HepG2 (cell line): Measurements from ENCODE around the gene NFATC4. TPM values are rescaled to one million over a fixed set of nuclear protein-coding genes. Genes with fewer than 3 reads are reported as not detected.

Experiments
- ATRX ChIP-seq: sonication (generic); formaldehyde crosslinking; IDR thresholded peaks from 2 replicates; pipeline ENCODE4 v1.4.0; 2020; ENCODE audit warnings: missing genetic modification reagents, borderline replicate concordance
- CSRNP2 ChIP-seq: sonication (generic); formaldehyde crosslinking; conservative IDR thresholded peaks from 2 replicates; pipeline ENCODE4 v1.8.0; 2022; ENCODE audit warnings: low read depth, missing genetic modification reagents
- ELF1 ChIP-seq: sonication (generic); formaldehyde crosslinking; IDR thresholded peaks from 2 replicates; pipeline ENCODE4 v1.4.0; 2020; ENCODE audit warnings: missing genetic modification reagents
- FOSL1 ChIP-seq: sonication (generic); formaldehyde crosslinking; IDR thresholded peaks from 2 replicates; pipeline ENCODE4 v1.9.0; 2021; ENCODE audit warnings: missing genetic modification reagents, borderline replicate concordance
- FOSL2 ChIP-seq: sonication (generic); formaldehyde crosslinking; IDR thresholded peaks from 2 replicates; pipeline ENCODE4 v1.4.0; 2020; ENCODE audit warnings: missing genetic modification reagents
- HNF4A ChIP-seq: sonication (generic); formaldehyde crosslinking; IDR thresholded peaks from 2 replicates; pipeline ENCODE4 v1.4.0; 2020; ENCODE audit warnings: missing genetic modification reagents
- NCOA1 ChIP-seq: sonication (generic); formaldehyde crosslinking; IDR thresholded peaks from 2 replicates; pipeline ENCODE4 v1.9.0; 2021; ENCODE audit warnings: missing genetic modification reagents
- RAD21 ChIP-seq: fragments of 450-650 bp; formaldehyde crosslinking; IDR thresholded peaks from 2 replicates; pipeline ENCODE4 v1.5.0; 2020; ENCODE audit warnings: mild to moderate bottlenecking
- RBAK ChIP-seq: sonication (generic); formaldehyde crosslinking; IDR thresholded peaks from 2 replicates; pipeline ENCODE4 v1.5.1; 2020; ENCODE audit warnings: mild to moderate bottlenecking, missing genetic modification reagents
- STAT6 ChIP-seq: sonication (generic); formaldehyde crosslinking; IDR thresholded peaks from 2 replicates; pipeline ENCODE4 v1.4.0; 2020; ENCODE audit warnings: missing genetic modification reagents, mild to moderate bottlenecking, borderline replicate concordance
- ZNF296 ChIP-seq: sonication (generic); formaldehyde crosslinking; conservative IDR thresholded peaks from 2 replicates; pipeline ENCODE4 v1.5.0; 2020; ENCODE audit warnings: mild to moderate bottlenecking, missing genetic modification reagents
- ZNF558 ChIP-seq: sonication (generic); formaldehyde crosslinking; IDR thresholded peaks from 2 replicates; pipeline ENCODE4 v1.9.0; 2022; ENCODE audit warnings: mild to moderate bottlenecking, missing genetic modification reagents, borderline replicate concordance
- ZNF567 ChIP-seq: sonication (generic); formaldehyde crosslinking; IDR thresholded peaks from 2 replicates; pipeline ENCODE4 v1.8.1; 2023; ENCODE audit warnings: mild to moderate bottlenecking, missing genetic modification reagents, borderline replicate concordance
- ZNF598 ChIP-seq: sonication (generic); formaldehyde crosslinking; IDR thresholded peaks from 2 replicates; pipeline ENCODE4 v1.5.1; 2020; ENCODE audit warnings: mild to moderate bottlenecking, missing genetic modification reagents, borderline replicate concordance
- ZNF777 ChIP-seq: sonication (generic); formaldehyde crosslinking; IDR thresholded peaks from 2 replicates; pipeline ENCODE4 v1.4.0; 2020; ENCODE audit warnings: missing genetic modification reagents
- polyA plus RNA-seq, 8 experiments: library from polyadenylated mRNA; depleted of rRNA in 3 of 8; stranded (reverse) in 7 of 8; unstranded in 1 of 8; fragments of >200 nt; fragmentation: Illumina TruSeq in 4 of 8; extraction: Trizol in 4 of 8; gene quantifications; 2 replicates each; pipeline versions ENCODE4 v1.2.1 to v1.2.3, GENCODE V29; 2011 to 2016; ENCODE audit warnings: low read depth in 4 of 8, missing spikeins in 1 of 8, mixed read lengths in 1 of 8; ENCODE audit not compliant: insufficient read depth in 1 of 8
- total RNA-seq, 5 experiments: library from RNA; depleted of rRNA; stranded (reverse); fragments of >200 nt; fragmentation: Illumina TruSeq; extraction: Trizol; gene quantifications; 2 replicates each; pipeline ENCODE4 v1.2.3, GENCODE V29; 2016; ENCODE audit warnings: low read depth in 1 of 5
- TF ChIP-seq, protein P1 (sequence below): sonication (generic); formaldehyde crosslinking; IDR thresholded peaks from 2 replicates; pipeline ENCODE4 v1.4.0; 2020; ENCODE audit warnings: missing genetic modification reagents
- TF ChIP-seq, protein P2 (sequence below): sonication (generic); formaldehyde crosslinking; IDR thresholded peaks from 2 replicates; pipeline ENCODE4 v1.5.0; 2020; ENCODE audit warnings: mild to moderate bottlenecking, missing genetic modification reagents

NFATC4 gene
- total and polyA plus RNA-seq, 2 of the 13 experiments (the other 11 are each of a cell fraction or from before 2014, with no cell fraction given): 0.04 to 0.15 TPM

- TF ChIP-seq CSRNP2 (no peak), RAD21 (peak; percentile 83), ZNF296 (CRISPR knock-in tag) (no peak), HNF4A (CRISPR knock-in tag) (peak; percentile 38; the same call in 1 of the 2 replicates), RBAK (CRISPR knock-in tag) (no peak), ZNF777 (CRISPR knock-in tag) (0 out of 2 replicates have a peak, but pooled peaks have one; percentile 28), ELF1 (no peak), ZNF558 (0 out of 2 replicates have a peak, but pooled peaks have one; percentile 34), ATRX (CRISPR knock-in tag) (no peak), ZNF567 (CRISPR knock-in tag) (no peak), STAT6 (CRISPR knock-in tag) (no peak), FOSL1 (no peak), NCOA1 (CRISPR knock-in tag) (no peak), ZNF598 (CRISPR knock-in tag) (peak; percentile 75; the same call in 1 of the 2 replicates), FOSL2 (CRISPR knock-in tag) (peak; percentile 7; the same call in 1 of the 2 replicates)
- TF ChIP-seq, protein P1, sequence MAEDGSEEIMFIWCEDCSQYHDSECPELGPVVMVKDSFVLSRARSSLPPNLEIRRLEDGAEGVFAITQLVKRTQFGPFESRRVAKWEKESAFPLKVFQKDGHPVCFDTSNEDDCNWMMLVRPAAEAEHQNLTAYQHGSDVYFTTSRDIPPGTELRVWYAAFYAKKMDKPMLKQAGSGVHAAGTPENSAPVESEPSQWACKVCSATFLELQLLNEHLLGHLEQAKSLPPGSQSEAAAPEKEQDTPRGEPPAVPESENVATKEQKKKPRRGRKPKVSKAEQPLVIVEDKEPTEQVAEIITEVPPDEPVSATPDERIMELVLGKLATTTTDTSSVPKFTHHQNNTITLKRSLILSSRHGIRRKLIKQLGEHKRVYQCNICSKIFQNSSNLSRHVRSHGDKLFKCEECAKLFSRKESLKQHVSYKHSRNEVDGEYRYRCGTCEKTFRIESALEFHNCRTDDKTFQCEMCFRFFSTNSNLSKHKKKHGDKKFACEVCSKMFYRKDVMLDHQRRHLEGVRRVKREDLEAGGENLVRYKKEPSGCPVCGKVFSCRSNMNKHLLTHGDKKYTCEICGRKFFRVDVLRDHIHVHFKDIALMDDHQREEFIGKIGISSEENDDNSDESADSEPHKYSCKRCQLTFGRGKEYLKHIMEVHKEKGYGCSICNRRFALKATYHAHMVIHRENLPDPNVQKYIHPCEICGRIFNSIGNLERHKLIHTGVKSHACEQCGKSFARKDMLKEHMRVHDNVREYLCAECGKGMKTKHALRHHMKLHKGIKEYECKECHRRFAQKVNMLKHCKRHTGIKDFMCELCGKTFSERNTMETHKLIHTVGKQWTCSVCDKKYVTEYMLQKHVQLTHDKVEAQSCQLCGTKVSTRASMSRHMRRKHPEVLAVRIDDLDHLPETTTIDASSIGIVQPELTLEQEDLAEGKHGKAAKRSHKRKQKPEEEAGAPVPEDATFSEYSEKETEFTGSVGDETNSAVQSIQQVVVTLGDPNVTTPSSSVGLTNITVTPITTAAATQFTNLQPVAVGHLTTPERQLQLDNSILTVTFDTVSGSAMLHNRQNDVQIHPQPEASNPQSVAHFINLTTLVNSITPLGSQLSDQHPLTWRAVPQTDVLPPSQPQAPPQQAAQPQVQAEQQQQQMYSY (CRISPR knock-in tag): 0 out of 2 replicates have a peak, but pooled peaks have one; percentile 61
- TF ChIP-seq, protein P2, sequence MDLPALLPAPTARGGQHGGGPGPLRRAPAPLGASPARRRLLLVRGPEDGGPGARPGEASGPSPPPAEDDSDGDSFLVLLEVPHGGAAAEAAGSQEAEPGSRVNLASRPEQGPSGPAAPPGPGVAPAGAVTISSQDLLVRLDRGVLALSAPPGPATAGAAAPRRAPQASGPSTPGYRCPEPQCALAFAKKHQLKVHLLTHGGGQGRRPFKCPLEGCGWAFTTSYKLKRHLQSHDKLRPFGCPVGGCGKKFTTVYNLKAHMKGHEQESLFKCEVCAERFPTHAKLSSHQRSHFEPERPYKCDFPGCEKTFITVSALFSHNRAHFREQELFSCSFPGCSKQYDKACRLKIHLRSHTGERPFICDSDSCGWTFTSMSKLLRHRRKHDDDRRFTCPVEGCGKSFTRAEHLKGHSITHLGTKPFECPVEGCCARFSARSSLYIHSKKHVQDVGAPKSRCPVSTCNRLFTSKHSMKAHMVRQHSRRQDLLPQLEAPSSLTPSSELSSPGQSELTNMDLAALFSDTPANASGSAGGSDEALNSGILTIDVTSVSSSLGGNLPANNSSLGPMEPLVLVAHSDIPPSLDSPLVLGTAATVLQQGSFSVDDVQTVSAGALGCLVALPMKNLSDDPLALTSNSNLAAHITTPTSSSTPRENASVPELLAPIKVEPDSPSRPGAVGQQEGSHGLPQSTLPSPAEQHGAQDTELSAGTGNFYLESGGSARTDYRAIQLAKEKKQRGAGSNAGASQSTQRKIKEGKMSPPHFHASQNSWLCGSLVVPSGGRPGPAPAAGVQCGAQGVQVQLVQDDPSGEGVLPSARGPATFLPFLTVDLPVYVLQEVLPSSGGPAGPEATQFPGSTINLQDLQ: peak; percentile 42; the same call in 1 of the 2 replicates
Observed at GRCh38 chr14:24411443-24412389, 43.7 kb downstream of the NFATC4 start (continued).
